ENCODE measurements around the gene DOCK4.

Gene DOCK4

DNA sequence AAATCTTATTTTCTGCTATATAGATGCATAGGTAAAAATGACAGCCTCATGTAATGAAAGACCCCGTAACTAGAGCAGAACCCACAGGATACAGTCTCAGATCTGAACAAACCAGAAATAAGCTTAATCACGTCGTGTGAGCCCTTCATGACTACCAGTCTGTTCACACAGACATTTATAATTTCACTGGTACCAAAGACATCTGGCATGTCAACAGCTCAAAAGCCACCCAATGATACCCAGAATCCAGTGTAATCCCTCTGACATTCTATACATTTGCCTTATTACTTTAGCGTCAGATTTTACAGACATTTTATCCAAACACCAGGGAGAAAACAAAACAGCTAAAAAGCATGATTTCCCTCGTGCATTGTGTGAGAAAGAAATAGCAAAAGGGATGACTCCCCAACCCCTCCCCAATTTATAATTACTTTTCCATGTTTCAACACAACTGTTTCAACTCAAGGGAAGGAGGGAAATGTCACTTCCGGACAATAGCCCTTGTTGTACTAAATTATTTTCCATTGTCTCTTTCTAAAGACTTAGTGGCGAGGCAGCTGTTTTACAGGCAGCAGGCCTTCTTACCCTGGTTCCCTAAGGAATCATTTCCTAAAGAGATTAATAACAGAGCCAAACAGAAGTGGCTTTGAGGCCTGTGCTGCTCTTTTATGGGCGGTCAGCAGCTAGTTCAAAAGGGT lies 33.2 kb downstream of the DOCK4 start:
- Histone ChIP-seq H3K9me3 (no peaks in the 10 kb centered on the region), H3K4me3 (no peak overlapping the region), H3K27me3 (no peaks in the 10 kb centered on the region), H3K27ac (no peak overlapping the region), H3K36me3 (no peaks in the 10 kb centered on the region), H3K4me1 (no peaks in the 10 kb centered on the region)
- no peak for DNase-seq
- TF ChIP-seq, protein P1, sequence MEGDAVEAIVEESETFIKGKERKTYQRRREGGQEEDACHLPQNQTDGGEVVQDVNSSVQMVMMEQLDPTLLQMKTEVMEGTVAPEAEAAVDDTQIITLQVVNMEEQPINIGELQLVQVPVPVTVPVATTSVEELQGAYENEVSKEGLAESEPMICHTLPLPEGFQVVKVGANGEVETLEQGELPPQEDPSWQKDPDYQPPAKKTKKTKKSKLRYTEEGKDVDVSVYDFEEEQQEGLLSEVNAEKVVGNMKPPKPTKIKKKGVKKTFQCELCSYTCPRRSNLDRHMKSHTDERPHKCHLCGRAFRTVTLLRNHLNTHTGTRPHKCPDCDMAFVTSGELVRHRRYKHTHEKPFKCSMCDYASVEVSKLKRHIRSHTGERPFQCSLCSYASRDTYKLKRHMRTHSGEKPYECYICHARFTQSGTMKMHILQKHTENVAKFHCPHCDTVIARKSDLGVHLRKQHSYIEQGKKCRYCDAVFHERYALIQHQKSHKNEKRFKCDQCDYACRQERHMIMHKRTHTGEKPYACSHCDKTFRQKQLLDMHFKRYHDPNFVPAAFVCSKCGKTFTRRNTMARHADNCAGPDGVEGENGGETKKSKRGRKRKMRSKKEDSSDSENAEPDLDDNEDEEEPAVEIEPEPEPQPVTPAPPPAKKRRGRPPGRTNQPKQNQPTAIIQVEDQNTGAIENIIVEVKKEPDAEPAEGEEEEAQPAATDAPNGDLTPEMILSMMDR (IDR thresholded peaks at IDR 0.05) = no peak
- intact Hi-C loops (cut with DNase I; ENCODE audit: low total_unique reads) = no loop called here

DNA sequence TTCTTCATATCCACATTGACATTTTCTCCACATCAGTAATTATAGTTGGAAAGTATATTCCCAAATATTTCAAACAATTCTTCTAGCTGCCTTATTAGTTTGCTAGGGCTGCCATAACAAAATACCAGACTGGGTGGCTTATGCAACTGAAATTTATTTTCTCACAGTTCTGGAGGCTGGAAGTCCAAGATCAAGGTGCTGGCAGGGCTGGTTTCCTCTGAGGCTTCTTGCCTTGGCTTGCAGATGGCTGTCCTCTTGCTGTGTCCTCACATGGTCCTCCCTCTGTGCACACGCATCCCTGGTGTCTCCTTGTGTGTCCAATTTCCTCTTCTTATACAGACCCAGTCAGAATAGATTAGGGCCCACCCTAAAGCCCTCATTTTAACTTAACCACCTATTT lies 34.5 kb downstream of the DOCK4 start:
- Histone ChIP-seq H3K27me3 (no peaks in the 10 kb centered on the region), H3K4me1 (no peaks in the 10 kb centered on the region), H3K27ac (no peak overlapping the region), H3K36me3 (no peaks in the 10 kb centered on the region), H3K4me3 (no peak overlapping the region), H3K9me3 (no peaks in the 10 kb centered on the region)
- TF ChIP-seq, protein P1 (IDR thresholded peaks at IDR 0.05) = no peak
- intact Hi-C loops (cut with DNase I; ENCODE audit: low total_unique reads) = no loop called here
- no peak for DNase-seq

DNA sequence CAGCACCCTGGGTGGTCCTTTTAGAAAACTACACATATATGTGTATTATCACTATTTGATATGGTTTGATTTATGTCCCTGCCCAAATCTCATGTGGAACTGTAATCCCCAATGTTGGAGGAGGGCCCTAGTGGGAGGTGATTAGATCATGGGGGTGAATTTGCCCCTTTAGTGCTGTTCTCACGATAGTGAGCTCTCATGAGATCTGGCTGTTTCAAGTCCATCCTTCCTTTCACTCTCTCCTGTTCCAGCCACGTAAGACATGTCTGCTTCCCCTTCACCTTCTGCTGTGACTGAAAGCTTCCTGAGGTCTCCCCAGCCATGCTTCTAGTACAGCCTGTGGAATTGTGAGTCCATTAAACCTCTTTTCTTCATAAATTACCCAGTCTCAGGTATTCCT lies 37.3 kb downstream of the DOCK4 start:
- DNase-seq = no peak
- Histone ChIP-seq H3K27ac (no peak overlapping the region), H3K9me3 (no peaks in the 10 kb centered on the region), H3K27me3 (no peaks in the 10 kb centered on the region), H3K4me3 (no peak overlapping the region), H3K4me1 (no peaks in the 10 kb centered on the region), H3K36me3 (no peaks in the 10 kb centered on the region)
- intact Hi-C loops (cut with DNase I; ENCODE audit: low total_unique reads) = no loop called here
- TF ChIP-seq, protein P1 (IDR thresholded peaks at IDR 0.05) = no peak

DNA sequence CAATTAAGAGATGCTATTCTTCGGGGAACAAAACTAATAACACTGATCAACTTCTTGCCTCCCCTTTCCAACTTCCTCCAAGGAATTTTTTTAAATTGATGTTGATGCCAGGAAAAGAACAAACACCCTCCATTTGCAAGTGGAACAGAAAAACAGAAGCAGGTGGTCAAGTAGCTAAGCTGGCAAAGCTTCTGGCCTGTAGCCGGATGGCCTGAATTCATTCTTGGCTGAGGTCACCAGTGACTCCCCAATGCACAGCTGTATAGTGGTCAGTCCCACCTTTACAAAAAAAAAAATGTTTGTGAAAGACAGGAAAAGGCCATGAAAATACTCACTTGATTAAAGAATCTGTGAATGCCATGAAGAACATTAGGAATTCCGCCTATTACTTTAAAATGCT lies 39.1 kb downstream of the DOCK4 start:
- intact Hi-C loops (cut with DNase I; ENCODE audit: low total_unique reads) = no loop called here
- DNase-seq = no peak
- no peak overlapping the region for H3K4me3 ChIP-seq
- H3K36me3 ChIP-seq = no peaks in the 10 kb centered on the region
- H3K27ac ChIP-seq = no peak overlapping the region
- TF ChIP-seq, protein P1 (IDR thresholded peaks at IDR 0.05) = no peak
- no peaks in the 10 kb centered on the region for H3K27me3 ChIP-seq
- H3K9me3 ChIP-seq = no peaks in the 10 kb centered on the region
- H3K4me1 ChIP-seq = no peaks in the 10 kb centered on the region

DNA sequence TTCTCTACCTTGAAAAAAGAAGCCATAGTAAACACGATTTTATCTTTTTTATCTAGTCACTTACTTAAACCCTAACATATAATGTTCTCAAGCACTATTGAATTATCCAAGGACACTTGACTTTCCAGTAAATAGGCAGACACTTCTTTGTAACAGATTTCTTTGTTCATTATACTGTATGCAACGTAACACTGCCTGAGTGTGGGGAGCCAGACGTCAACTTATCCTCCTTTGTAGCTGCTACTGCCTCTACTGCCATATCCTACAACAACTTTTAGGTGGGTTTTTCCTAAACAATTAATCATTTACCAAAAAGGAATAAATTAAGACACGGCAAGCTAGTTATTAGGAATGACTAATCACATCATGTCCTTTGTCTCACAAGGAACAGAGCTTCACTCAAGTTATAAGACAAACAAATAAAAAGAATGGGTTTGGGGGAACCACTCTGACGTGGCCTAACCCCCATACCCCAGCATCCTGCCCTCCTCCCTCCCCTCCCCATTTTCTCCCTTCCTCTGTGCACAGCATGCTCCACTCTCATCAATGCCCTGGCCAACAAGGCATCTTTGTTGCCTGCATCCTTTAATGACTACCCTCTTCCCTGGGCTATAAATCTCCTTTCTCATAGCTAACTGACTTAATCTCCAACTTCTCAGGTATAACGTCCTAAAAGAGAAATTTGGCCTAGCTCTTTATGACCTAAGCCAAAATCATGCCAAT lies 43.3 kb downstream of the DOCK4 start:
- intact Hi-C loops (cut with DNase I; ENCODE audit: low total_unique reads) = no loop called here
- Histone ChIP-seq H3K27me3 (no peaks in the 10 kb centered on the region), H3K4me1 (no peaks in the 10 kb centered on the region), H3K4me3 (no peak overlapping the region), H3K36me3 (no peaks in the 10 kb centered on the region), H3K9me3 (no peaks in the 10 kb centered on the region), H3K27ac (no peak overlapping the region)
- DNase-seq = no peak
- TF ChIP-seq, protein P1 (IDR thresholded peaks at IDR 0.05) = no peak
